ENCODE measurements around the gene TEDC2. TPM values are rescaled to one million over a fixed set of nuclear protein-coding genes. Genes with fewer than 3 reads are reported as not detected.
A peak's percentile ranks its signal among the peaks of the same experiment; 100 is the strongest.

The TEDC2 gene
- total RNA-seq, 2 experiments from 2014 or later, result 23.2 to 30.7 TPM

GRCh38 chr16:2458887-2459646, 842 bp upstream of the TEDC2 start:
- Mint-ChIP-seq H3K4me3 (peak overlapping the region; percentile 73), H3K36me3 (ENCODE audit: low read depth) (peaks cover 19% of the 10 kb centered on the region), H3K27ac (peak overlapping the region; percentile 66), H3K9me3 (no peaks in the 10 kb centered on the region), H3K4me1 (ENCODE audit: low read depth) (peaks cover 8% of the 10 kb centered on the region), H3K27me3 (no peaks in the 10 kb centered on the region)
- ATAC-seq (no peak), DNase-seq (no peak)
- intact Hi-C loops (cut with micrococcal nuclease), result no loop called here
- POLR2A ChIA-PET, result interaction anchor here (0.6 to 3.2 kb wide), 12 partner anchors 9 to 390 kb away, joined by 3 to 19 read pairs (median 4); partner anchors contain the start of genes AMDHD2 and NTN3
- TF ChIP-seq CTCF (IDR thresholded peaks at IDR 0.05), result no peak
- CTCF ChIA-PET, result interaction anchor here (1.3 to 2.9 kb wide), 3 partner anchors 15 to 29 kb away, joined by 3 to 11 read pairs (median 4); partner anchors contain the start of genes CCNF and TBC1D24

GRCh38 chr16:2460391-2460713, 443 bp downstream of the TEDC2 start:
- ATAC-seq (no peak), DNase-seq (no peak)
- ChIA-PET POLR2A (interaction anchor here (1.0 to 3.2 kb wide), 6 partner anchors 10 to 192 kb away, joined by 3 to 19 read pairs (median 6); partner anchors contain the start of genes AMDHD2 and NTN3), CTCF (interaction anchor here (1.0 to 2.9 kb wide), 6 partner anchors 11 to 192 kb away, joined by 3 to 11 read pairs (median 4); partner anchors contain the start of genes CCNF, NTN3 and TBC1D24)
- Mint-ChIP-seq H3K4me1 (ENCODE audit: low read depth) (peaks cover 8% of the 10 kb centered on the region), H3K9me3 (no peaks in the 10 kb centered on the region), H3K4me3 (peak overlapping the region; percentile 73), H3K27ac (no peak overlapping the region), H3K27me3 (no peaks in the 10 kb centered on the region), H3K36me3 (ENCODE audit: low read depth) (peaks cover 15% of the 10 kb centered on the region)
- intact Hi-C loops (cut with micrococcal nuclease), result no loop called here
- no peak for TF ChIP-seq CTCF (IDR thresholded peaks at IDR 0.05)

GRCh38 chr16:2460916-2461315, 1.0 kb downstream of the TEDC2 start:
- ATAC-seq, result no peak
- H3K27me3 Mint-ChIP-seq, result no peaks in the 10 kb centered on the region
- intact Hi-C loops (cut with micrococcal nuclease), result no loop called here

GRCh38 chr16:2462031-2462866, 2.3 kb downstream of the TEDC2 start:
- POLR2A ChIA-PET, result interaction anchor here (1.0 to 3.2 kb wide), 3 partner anchors 11 to 308 kb away, joined by 3 to 17 read pairs (median 4); partner anchors contain the start of gene ATP6V0C
- H3K4me3 Mint-ChIP-seq, result no peak overlapping the region
- intact Hi-C loops (cut with micrococcal nuclease), result no loop called here
- peaks cover 13% of the 10 kb centered on the region for H3K4me1 Mint-ChIP-seq (ENCODE audit: low read depth)
- ATAC-seq (no peak), DNase-seq (no peak)
- CTCF ChIA-PET, result no interaction called here
- no peak overlapping the region for H3K27ac Mint-ChIP-seq
- peaks cover 3% of the 10 kb centered on the region for H3K27me3 Mint-ChIP-seq
- peaks cover 8% of the 10 kb centered on the region for H3K36me3 Mint-ChIP-seq (ENCODE audit: low read depth)
- H3K9me3 Mint-ChIP-seq, result no peaks in the 10 kb centered on the region
- TF ChIP-seq CTCF (IDR thresholded peaks at IDR 0.05), result no peak

More at GRCh38 chr16:2460916-2461315, 1.0 kb downstream of the TEDC2 start:
- CTCF ChIA-PET, result interaction anchor here (1.0 to 2.9 kb wide), 4 partner anchors 20 to 192 kb away, joined by 3 to 11 read pairs (median 4); partner anchors contain the start of gene CCNF
- peaks cover 8% of the 10 kb centered on the region for H3K4me1 Mint-ChIP-seq (ENCODE audit: low read depth)
- DNase-seq, result no peak
- peak overlapping the region; percentile 67 for H3K4me3 Mint-ChIP-seq
- no peaks in the 10 kb centered on the region for H3K9me3 Mint-ChIP-seq
- POLR2A ChIA-PET, result interaction anchor here (1.4 to 3.2 kb wide), 4 partner anchors 9 to 20 kb away, joined by 5 to 19 read pairs (median 12); partner anchors contain the start of gene NTN3
- no peak overlapping the region for H3K27ac Mint-ChIP-seq
- no peak for TF ChIP-seq CTCF (IDR thresholded peaks at IDR 0.05)
- H3K36me3 Mint-ChIP-seq (ENCODE audit: low read depth), result peaks cover 13% of the 10 kb centered on the region
